Activated T-cell treated with anti-CD3 and anti-CD28 coated beads, Interleukin-2, amount 50 U/mL, for 48 hours (primary cell): ENCODE data around the gene CDC37L1.
"Not testable (repeated sequence)": the region's sequence is repeated elsewhere in the genome, so short reads cannot be mapped to it uniquely, and the experiment has no call there.

ENCODE experiments used
- DNase-seq, 2 experiments: peaks; one replicate each; pipeline ENCODE4 v3.0.0-alpha.2; 2020

Gene CDC37L1

DNA sequence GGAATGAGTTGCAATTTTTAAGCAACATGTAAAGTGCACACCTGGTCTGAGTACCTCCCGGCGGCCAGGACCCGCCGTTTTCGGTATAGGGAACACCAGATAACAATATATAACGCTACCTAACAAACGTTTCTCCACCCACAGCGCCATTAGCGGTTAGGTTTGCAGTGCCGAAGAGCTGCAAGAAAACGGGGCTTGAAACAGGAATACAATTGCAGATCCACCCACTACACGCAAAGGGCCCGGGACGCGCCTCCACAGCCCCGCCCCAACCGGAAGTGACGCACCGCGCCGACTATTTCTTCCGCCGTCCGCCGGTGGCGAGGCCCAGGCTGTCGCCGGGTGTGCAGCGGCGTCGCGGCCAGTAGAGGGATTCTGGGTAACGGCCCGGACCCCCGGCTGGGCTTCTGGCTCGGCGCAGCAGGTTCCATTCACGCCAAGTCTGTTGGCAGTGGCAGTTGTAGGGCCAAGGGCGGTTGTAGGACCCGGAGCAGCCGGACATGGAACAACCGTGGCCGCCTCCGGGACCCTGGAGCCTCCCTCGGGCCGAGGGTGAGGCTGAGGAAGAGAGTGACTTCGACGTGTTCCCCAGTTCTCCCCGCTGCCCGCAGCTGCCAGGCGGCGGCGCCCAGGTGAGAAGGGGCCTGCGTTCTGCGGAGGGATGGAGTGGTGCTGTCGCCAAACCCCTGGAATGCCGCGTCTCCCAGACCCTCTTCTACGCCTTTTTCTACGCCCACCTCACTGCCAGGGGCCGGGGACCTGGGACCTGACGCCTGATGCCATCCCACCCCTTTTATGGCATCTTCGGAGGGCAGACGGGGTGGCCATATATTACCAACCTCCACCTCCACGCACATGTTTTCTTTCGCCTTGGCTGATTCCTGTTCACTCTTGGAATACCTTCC is at the start of gene CDC37L1:
Gene CDC37L1, plus strand, starts transcription at position 302 of the 905 bp plus-strand sequence. Its CDS starts 199 bp downstream, at position 501.
- peak; percentile 99 for DNase-seq

DNA sequence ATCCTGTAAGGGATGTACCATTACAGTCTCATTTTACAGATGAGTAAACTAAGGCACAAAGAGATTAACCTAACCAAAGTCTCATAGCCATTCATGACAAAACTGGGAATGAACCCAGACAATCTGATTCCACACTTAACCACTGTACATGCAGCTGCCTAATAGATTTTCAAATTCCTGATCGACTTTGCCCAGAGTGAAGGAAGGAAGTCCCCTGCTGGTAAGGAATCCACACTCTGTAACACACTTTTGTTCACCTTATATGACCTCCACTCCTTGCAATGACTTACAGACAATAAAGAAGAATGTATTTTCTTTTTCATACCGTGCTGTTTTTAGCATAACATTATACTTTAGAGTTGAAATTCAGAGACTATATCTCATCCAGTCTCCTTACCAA is 48.5 kb upstream of the CDC37L1 start:
- no peak for DNase-seq

DNA sequence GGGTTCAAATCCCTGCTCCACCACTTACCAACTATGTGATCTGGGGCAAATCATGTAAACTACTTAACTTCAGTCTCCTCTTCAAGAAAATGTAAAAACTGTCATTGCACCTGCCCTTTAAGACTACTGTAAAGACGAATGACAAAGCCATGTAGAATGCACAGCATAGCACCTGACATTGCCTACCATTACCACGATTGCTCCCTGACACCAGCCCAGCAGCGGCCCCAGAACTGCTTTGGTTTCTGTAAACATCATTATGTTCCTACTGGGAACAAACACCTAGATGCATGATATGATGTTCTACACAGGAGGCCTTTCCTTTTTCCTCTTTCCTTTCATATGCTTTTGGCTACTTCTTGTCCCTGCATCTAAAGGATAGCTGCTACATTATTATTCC is 40.4 kb upstream of the CDC37L1 start:
- DNase-seq, result no peak

DNA sequence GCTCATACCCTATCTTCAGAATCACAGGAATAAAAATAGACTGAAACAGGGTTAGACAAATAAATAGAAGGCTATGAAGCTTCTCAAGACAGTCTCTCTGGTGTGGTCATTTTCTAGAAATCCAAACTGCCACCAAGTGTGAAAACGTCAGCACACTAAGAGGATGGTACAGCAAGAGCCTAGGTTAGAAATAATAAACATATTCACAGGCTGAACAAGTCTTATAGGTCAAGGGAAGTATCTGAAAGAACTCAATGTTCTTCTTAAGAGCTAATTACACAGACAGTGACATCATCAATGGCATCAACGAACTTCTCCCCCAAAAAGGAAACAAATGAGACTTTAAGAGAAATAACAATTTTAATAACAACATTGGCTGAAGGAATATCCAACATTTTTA is 39.9 kb upstream of the CDC37L1 start:
- DNase-seq, result no peak

DNA sequence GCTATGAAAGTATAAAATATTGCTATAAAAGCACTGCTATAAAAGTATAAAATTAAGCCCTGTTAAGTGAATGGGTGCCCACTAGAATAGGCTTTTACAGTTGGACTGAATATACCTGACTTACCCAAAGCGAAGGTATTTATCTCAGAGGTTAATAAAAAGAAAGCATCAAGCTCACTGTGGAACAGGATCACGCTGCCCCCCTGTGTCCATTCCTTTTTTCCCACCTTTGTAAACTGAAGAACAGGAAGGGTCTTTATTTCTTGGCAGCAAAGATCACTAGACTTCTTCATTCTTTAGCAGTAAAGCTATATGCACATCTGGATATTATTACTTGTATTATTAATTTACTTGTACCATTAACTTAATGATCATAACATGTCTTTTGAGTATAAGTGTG is 39.3 kb upstream of the CDC37L1 start:
- DNase-seq, result peak; percentile 45 to 55

DNA sequence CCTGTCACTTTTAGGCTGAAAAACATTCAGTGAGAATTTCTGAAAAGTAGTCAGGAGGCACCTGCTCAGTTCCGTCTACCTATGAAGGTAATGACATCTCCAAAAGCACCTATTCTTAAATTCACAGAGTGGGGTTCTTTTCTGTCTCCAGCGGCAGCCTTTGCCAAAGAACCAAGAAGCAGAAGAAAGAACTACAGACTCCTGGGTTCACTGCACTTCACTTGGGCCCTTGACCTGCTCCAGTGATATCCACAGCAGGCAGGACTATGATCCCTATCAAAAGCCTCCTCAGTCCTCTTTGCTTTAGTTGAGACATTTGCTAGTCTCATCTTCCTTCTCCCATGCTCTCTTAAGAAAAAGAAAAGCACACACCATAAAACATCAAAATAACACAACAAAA is 37.0 kb upstream of the CDC37L1 start:
- no peak for DNase-seq

DNA sequence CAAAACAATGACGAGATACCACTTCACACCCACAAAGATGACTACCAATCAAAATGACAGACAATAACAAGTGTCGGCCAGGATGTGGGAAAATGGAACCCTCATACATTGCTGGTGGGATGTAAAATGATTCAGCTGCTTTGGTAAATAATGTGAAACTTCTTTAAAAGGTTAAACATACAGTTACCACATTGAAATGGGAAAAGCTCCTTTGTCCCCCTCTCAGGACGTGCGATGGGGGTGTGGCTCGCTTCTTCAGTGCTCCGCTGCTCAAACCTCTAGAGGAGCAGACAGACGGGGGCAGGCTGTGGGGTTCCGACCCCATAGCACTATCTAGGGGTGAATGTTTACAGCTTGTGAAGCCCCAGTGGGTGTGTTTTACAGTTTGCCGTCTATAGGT is 25.3 kb upstream of the CDC37L1 start:
- DNase-seq, result no peak

DNA sequence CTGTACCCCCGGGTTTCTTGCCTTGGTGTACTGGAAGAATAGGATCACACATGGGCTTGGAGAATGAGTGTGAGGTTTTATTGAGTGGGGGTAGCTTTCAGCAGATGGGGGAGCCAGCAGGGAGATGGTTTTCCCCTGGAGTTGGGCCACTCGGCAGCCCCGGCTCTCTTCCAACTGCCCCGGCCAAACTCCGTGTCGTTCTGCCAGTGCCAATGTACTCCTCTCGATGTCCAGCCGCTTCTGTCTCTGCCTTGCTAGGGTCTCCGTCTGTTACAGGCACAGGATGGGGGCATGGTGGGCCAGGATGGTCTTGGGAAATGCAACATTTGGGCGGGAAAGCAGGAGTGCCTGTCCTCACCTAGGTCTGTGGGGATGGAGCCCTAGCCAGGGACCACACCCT is 24.8 kb upstream of the CDC37L1 start:
- no peak for DNase-seq

DNA sequence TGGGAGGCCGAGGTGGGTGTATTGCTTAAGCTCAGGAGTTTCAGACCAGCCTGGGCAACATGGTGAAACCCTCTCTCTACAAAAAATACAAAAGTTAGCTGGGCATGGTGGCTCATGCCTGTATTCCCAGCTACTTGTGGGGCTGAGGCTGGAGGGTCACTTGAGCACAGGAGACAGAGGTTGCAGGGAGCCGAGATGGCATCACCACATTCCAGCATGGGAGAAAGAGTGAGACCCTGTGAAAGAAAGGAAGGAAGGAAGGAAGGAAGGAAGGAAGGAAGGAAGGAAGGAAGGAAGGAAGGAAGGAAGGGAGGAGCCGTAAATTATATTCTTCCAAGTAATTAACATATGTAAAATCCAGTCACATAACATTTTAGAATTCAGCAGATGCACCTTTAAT is 23.2 kb upstream of the CDC37L1 start:
- DNase-seq, result not testable (repeated sequence)

DNA sequence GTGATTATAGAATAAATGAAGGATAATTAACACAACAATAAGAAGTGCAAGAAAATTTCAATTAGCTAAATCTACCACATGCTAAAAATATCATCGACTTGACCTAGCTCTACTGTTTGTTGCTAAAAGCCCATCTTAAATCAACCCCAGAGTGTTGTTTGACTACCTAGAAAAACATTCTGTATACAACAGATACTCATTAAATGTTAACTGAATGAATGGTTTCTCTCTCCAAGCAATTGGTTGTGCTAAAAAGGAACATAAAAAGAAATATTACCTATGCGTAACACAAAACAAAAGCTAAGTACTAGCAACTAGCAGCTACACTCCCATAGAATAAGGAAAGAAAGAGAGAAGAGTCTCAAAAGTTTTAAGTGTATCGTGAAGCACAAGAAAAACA is 22.7 kb upstream of the CDC37L1 start:
- DNase-seq, result no peak

DNA sequence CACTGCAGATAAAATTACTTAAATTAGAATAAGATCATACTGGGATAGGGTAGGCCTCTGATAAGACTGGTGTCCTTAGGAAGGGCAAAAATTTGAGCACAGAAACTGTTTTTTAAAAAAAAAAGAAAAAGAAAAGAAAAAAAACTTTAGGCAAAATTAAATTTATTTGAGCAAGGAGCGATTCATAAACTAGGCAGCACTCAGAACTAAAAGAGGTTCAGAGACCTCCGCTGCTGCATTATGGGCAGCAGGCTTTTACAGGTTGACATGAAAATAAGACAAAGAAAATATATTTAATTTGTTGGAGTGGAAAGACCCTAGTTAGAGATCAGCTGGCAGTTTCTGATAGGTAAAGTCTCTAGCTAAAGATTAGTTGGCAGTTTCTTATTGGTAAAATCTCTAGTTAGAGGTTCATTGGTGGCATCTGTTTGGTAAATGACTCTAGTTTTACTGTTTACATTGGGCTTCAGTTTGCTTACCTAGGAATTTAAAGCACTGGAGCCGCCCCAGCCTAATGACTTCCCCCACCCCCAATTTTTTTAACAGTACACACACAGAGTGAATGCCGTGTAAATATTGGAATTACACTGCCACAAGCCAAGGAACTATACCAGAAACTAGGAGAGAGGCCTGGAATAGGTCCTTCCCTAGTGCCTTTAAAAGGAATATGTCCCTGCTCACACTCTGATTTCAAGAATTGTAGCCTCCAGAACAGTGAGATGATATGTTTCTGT is 21.8 kb upstream of the CDC37L1 start:
- DNase-seq, result no peak

DNA sequence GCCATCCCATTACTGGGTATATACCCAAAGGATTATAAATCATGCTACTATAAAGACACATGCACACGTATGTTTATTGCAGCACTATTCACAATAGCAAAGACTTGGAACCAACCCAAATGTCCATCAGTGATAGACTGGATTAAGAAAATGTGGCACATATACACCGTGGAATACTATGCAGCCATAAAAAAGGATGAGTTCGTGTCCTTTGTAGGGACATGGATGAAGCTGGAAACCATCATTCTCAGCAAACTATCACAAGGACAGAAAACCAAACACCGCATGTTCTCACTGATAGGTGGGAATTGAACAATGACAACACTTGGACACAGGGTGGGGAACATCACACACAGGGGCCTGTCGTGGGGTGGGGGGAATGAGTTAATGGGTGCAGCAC is 18.7 kb upstream of the CDC37L1 start:
- not testable (repeated sequence) for DNase-seq

DNA sequence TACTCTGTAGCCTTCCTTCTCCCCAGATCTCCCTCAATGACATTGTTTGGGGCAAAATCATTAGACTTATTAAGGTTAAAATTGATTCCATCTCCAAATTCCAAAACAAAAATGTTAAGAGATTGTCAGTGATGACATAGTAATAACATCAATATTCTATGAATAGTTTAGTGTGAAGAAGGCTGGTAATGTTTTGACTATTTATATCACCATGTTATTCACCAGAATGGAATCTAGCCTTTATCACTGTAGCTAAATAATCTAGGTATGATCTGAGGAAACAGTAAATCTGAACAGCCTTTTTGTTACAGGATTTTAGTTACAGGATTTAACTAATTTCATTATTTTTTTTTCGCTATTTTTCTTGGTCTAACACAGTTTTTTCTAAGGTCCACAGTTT is 18.2 kb upstream of the CDC37L1 start:
- no peak for DNase-seq

DNA sequence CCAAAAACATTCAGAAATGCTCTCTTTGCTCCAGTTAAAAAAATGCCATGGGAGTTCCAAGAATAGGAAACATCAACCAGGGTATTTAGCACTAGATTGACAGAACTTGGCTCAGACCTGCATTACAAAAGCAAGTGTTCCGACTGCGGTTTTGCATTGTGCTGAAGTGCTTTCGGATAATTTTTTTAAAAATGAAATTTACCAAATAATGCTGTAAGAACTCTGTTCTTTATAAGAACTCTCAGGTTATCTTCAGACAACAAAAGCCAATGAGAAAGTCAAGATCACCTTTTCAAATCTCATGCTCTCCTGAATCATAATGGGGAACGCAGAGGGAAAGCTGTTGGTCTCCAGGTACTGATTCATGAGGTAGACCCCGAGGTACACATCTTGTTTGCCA is 17.8 kb upstream of the CDC37L1 start:
- DNase-seq, result no peak

DNA sequence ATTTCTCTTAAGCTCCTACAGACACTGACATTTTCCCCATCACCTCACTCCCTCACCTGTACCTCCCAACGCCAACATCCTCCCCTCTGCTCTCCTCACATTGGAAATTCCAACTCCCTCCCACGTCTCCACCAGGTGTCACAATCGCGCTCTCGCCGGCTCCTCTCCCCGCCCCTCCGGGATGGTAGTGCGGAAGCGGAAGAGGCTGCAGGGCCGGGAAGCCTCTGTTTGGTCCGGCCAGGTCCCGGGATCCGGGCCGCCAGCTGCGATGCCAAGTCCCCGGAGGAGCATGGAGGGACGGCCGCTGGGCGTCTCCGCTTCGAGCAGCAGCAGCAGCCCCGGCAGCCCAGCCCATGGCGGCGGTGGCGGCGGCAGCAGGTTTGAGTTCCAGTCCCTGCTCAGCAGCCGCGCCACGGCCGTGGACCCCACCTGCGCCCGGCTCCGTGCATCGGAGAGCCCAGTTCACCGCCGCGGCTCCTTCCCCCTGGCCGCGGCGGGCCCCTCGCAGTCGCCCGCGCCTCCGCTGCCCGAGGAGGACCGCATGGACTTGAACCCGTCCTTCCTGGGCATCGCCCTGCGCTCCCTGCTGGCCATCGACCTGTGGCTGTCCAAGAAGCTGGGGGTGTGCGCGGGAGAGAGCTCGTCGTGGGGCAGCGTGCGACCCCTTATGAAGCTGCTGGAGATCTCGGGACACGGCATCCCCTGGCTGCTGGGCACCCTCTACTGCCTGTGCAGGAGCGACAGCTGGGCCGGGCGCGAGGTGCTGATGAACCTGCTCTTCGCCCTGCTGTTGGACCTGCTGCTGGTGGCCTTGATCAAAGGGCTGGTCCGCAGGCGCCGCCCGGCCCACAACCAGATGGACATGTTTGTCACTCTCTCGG is 17.0 kb upstream of the CDC37L1 start, which contains the start of gene PLPP6:
Gene PLPP6, plus strand, starts transcription at position 187 of the 881 bp plus-strand sequence. Its CDS starts 82 bp downstream, at position 269.
- peak; percentile 81 for DNase-seq

DNA sequence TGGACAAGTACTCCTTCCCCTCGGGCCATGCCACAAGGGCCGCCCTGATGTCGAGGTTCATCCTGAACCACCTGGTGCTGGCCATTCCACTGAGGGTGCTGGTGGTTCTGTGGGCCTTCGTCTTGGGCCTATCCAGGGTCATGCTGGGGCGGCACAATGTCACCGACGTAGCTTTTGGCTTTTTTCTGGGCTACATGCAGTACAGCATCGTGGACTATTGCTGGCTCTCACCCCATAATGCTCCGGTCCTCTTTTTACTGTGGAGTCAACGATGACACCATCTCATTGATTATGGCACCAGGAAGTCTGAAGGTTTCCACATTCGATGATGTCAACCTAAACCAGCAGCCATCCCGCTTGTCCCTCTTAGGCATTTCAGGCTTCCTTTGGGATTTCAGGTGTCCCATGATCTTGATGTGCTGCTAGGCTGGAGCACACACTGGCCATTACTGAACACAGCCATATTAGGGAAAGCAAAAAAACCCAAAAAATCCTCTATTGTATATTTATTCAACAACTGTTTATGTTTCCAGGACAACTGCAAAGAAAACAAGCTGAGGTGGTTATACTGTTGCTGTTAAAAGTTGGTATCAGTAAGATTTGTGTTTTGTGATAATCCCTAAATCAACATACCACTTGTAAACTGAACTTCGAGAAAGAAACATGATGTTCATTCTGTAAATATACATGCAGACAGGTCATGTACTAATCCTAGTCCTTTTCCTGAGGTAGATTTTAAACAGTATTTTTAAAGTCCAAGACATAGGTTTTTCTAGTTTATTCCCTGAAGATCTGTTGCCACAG is 16.2 kb upstream of the CDC37L1 start:
- peak in 1 of 2 experiments; percentile 41 for DNase-seq

DNA sequence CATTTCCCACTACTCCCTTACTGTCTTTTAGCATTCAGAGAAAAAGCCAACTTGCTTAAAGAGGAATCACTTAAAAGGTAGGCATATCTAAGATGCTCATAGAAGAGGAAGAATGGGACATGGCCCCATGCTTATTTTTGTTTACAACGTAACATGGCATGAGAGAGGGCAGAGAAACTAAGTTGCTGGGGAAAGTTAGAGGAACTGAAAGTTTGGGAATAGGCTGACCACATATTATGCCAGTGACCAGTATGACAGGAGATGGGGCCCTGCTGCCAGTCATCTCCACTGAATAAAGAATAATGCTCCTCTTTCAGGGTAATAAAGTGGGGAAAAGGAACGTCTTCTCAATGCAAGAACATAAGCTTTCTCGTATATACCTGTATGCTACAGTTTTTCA is 15.4 kb upstream of the CDC37L1 start:
- no peak for DNase-seq

DNA sequence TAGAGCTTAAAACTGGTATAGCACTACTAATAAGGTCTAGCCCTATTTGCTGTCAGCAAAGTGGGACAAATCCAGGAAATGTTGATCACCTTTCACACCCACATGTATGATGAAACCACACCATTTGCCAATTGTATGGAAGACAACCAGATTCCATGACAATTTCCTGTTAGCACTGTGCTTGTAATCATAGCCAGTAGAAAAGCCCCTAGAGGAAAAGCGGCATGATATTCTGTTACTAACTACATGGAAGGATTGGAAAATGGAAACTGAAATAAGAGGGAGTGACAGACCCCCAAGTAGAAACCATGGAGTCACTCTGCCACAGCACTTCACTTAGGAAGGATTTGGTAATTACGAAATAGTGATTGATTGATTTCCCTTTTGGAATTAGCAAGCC is 14.0 kb upstream of the CDC37L1 start:
- no peak for DNase-seq

DNA sequence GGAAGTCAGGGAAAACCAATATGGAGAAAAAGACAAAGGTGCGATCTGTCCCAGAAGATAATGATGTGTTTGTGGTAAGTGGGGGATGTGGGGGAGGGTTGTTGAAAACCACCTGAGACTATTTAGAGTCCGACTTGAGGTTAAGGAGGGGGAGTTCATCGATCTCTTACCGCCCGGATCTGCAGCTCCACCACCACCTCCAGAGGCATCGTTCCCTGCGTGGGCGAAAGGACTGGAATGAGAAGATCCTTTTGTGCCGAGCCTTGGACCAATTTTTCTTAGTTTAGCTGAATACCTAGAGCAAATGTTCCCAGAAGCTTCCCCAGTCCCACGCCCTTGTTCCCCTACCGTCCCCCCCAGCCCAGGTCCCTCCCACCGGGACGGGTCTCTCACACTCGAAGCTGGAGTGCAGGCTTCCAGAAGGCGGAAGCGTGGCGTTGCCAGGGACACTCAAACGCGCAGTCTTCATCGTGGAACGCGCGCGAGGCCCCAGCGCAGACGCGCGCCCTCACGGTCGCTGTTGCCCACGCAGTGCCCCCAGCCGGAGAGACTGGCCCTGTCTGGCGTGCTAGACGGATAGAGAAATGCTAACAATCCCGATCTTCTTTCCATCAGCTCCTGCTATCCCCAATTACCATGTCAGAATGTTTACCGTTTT is 13.2 kb upstream of the CDC37L1 start, which contains the start of gene SPATA6L:
Gene SPATA6L, minus strand, starts transcription at position 439 of the 658 bp plus-strand sequence. Its CDS starts 230 bp downstream, at position 209.
- DNase-seq, result peak; percentile 51 to 57

DNA sequence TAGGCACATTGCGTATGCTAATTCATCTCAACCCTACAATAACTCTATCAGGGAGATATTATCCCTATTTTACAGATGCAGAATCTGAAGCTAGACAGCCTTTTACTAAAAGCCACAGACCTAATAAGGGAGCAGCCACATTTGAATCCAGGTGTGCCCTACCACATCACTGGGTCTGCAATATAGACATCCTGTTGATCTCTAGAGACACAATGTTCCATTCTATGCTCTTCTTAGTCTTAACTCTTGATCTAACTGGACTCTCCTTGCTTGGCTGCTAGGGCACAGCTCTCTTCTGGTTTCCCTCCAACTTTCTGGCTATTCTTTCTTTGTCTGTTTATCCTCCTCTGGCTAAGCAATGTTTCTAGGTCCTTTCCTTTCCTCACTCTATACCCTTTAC is 11.7 kb upstream of the CDC37L1 start:
- no peak for DNase-seq

DNA sequence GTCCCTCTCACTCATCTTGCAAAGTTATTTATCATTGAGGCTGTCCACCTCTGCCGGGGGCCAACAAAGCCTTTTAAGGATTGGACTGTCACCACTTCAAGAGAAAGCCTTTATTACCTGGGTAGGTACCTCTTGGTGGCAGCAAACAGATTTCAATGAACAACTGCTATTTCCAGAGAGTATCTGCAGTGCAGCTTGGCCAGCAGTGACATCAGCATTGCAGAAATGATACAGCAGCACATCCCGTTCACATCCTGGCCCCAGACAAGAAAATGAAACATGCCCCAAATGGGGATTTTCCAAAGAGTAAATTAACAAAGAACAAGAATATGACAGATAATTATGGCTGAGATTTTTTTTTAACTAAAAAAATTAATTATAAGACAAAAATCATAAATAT is 10.8 kb upstream of the CDC37L1 start:
- DNase-seq, result no peak
